EL (cell line): ENCODE data around the gene ANK3.

ENCODE experiments used
- DNase-seq: peaks from one replicate; pipeline ENCODE4 v3.0.0-alpha.2; 2016

The ANK3 gene

GRCh38 chr10:60340973-60341372, 48.7 kb downstream of the ANK3 start:
- no peak for DNase-seq

- no peak for DNase-seq
These were observed 49.9 kb downstream of the ANK3 start for GRCh38 chr10:60339757-60340156.

- no peak for DNase-seq
These were observed 50.9 kb downstream of the ANK3 start for GRCh38 chr10:60338786-60339185.

GRCh38 chr10:60338002-60338564, 51.6 kb downstream of the ANK3 start:
- DNase-seq, result no peak

GRCh38 chr10:60336901-60337630, 52.6 kb downstream of the ANK3 start:
- DNase-seq, result no peak

GRCh38 chr10:60335708-60336107, 54.0 kb downstream of the ANK3 start:
- peak; percentile 14 for DNase-seq

- DNase-seq, result peak; percentile 38
These were observed 54.7 kb downstream of the ANK3 start for GRCh38 chr10:60334991-60335390.

GRCh38 chr10:60332371-60332770, 57.3 kb downstream of the ANK3 start:
- no peak for DNase-seq

- DNase-seq, result no peak
These were observed 57.8 kb downstream of the ANK3 start for GRCh38 chr10:60331886-60332285.

GRCh38 chr10:60323162-60323561, 66.5 kb downstream of the ANK3 start:
- DNase-seq, result no peak

GRCh38 chr10:60320666-60321065, 69.0 kb downstream of the ANK3 start:
- no peak for DNase-seq

GRCh38 chr10:60316029-60316428, 73.6 kb downstream of the ANK3 start:
- DNase-seq, result no peak

GRCh38 chr10:60315311-60315710, 74.4 kb downstream of the ANK3 start:
- DNase-seq, result no peak

- peak; percentile 76 for DNase-seq
These were observed 75.4 kb downstream of the ANK3 start for GRCh38 chr10:60314069-60314940.

GRCh38 chr10:60313589-60313952, 76.1 kb downstream of the ANK3 start:
- no peak for DNase-seq

GRCh38 chr10:60312818-60313588, 76.7 kb downstream of the ANK3 start:
- DNase-seq, result peak; percentile 66

GRCh38 chr10:60311821-60312220, 77.9 kb downstream of the ANK3 start:
- no peak for DNase-seq

- no peak for DNase-seq
These were observed 78.9 kb downstream of the ANK3 start for GRCh38 chr10:60310740-60311139.

- DNase-seq, result no peak
These were observed 79.8 kb downstream of the ANK3 start for GRCh38 chr10:60309891-60310290.

GRCh38 chr10:60309371-60309770, 80.3 kb downstream of the ANK3 start:
- no peak for DNase-seq

GRCh38 chr10:60305380-60305892, 84.2 kb downstream of the ANK3 start:
- DNase-seq, result peak; percentile 25

- no peak for DNase-seq
These were observed 84.8 kb downstream of the ANK3 start for GRCh38 chr10:60304829-60305379.

- DNase-seq, result no peak
These were observed 85.9 kb downstream of the ANK3 start for GRCh38 chr10:60303778-60304177.
